WTC11 (cell line): ENCODE data around the gene ASTN1.

ENCODE experiments used
- CTCF ChIP-seq: fragments of 200-600 bp; IDR thresholded peaks from 2 replicates; pipeline ENCODE4 v1.8.0; 2022; ENCODE audit warnings: antibody characterized with exemption
- ELF4 ChIP-seq: sonication (generic); formaldehyde crosslinking; IDR thresholded peaks from 2 replicates; pipeline ENCODE4 v1.8.1; 2022; ENCODE audit warnings: low read depth, mild to moderate bottlenecking, moderate library complexity, missing genetic modification reagents
- ETV6 ChIP-seq: sonication (generic); formaldehyde crosslinking; IDR thresholded peaks from 2 replicates; pipeline ENCODE4 v1.8.1; 2022; ENCODE audit warnings: mild to moderate bottlenecking, missing genetic modification reagents
- TCF7 ChIP-seq: sonication (generic); formaldehyde crosslinking; IDR thresholded peaks from 2 replicates; pipeline ENCODE4 v1.8.0; 2022; ENCODE audit warnings: mild to moderate bottlenecking, low read depth, missing genetic modification reagents, moderate library complexity
- ZNF671 ChIP-seq: fragments of 250-450 bp; sonication (Bioruptor Pico); IDR thresholded peaks from 2 replicates; pipeline ENCODE4 v1.8.0; 2021; ENCODE audit warnings: mild to moderate bottlenecking

- TF ChIP-seq CTCF (no peak), TCF7 (CRISPR knock-in tag) (no peak), ETV6 (CRISPR knock-in tag) (no peak), ELF4 (no peak), ZNF671 (CRISPR knock-in tag) (no peak)
Observed at GRCh38 chr1:177171536-177172123, 7.1 kb upstream of the ASTN1 start.
